ENCODE measurements around the gene RNASET2.
"Not testable (repeated sequence)": the region's sequence is repeated elsewhere in the genome, so short reads cannot be mapped to it uniquely, and the experiment has no call there.

The RNASET2 gene

DNA sequence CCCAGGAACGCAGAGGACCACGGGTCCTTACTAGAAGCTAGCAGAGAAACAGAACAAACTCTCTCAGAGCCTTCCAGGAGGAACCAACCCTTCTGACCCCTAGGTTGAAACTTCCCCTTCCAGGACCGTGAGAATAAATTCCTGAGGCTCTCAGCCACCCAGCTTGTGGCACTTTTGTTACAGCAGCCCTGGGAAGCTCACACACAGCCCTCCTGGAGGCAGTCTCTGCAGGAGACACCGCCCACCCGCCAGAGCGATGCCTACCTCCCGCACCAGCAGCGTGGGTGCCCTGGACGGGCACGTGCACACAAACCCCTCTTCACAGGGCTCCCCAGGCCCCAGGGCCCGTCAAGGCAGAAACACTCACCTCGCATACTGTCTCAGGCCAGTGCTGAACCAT is 4.2 kb downstream of the RNASET2 start:
- TF ChIP-seq CTCF (IDR thresholded peaks at IDR 0.05; ENCODE audit: low read depth, low read length), result no peak
- H3K27ac ChIP-seq, result no peak overlapping the region
- no peak for DNase-seq
- no peaks in the 10 kb centered on the region for H3K36me3 ChIP-seq
- H3K27me3 ChIP-seq (ENCODE audit: insufficient read depth, low read depth, severe bottlenecking), result no peaks in the 10 kb centered on the region
- no peaks in the 10 kb centered on the region for H3K9me3 ChIP-seq (ENCODE audit: severe bottlenecking)
- H3K4me3 ChIP-seq (ENCODE audit: low read depth, low read length), result no peak overlapping the region

DNA sequence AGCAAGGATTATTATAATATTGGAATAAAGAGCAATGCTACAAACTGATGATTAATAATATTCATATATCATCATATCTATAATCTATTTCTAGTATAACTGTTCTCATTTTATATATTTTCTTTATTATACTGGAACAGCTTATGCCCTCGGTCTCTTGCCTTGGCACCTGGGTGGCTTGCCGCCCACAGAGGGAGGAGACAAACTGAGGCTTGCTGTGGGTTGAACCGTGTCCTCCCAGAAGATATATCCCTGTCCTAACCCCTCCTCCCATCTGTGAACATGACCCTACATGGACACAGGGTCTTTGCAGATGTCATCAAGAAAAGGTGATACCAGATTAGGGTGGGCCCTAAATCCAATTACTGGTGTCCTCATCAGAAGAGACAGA is 4.7 kb downstream of the RNASET2 start:
- Histone ChIP-seq H3K27me3 (ENCODE audit: insufficient read depth, low read depth, severe bottlenecking) (no peaks in the 10 kb centered on the region), H3K36me3 (no peaks in the 10 kb centered on the region), H3K9me3 (ENCODE audit: severe bottlenecking) (no peaks in the 10 kb centered on the region)

GRCh38 chr6:166950892-166951669 is 5.3 kb downstream of the RNASET2 start:
- H3K4me3 ChIP-seq (ENCODE audit: low read depth, low read length); H3K27ac ChIP-seq; H3K27me3 ChIP-seq (ENCODE audit: insufficient read depth, low read depth, severe bottlenecking); H3K9me3 ChIP-seq (ENCODE audit: severe bottlenecking); H3K36me3 ChIP-seq: not testable (repeated sequence)
- TF ChIP-seq CTCF (IDR thresholded peaks at IDR 0.05; ENCODE audit: low read depth, low read length), result peak; percentile 76
- peak; percentile 88 for DNase-seq

More for the DNA sequence above, 4.7 kb downstream of the RNASET2 start:
- Histone ChIP-seq H3K27ac (no peak overlapping the region), H3K4me3 (ENCODE audit: low read depth, low read length) (no peak overlapping the region)
- no peak for DNase-seq
- no peak for TF ChIP-seq CTCF (IDR thresholded peaks at IDR 0.05; ENCODE audit: low read depth, low read length)

- H3K27me3 ChIP-seq (ENCODE audit: insufficient read depth, low read depth, severe bottlenecking), result no peaks in the 10 kb centered on the region
- no peak for TF ChIP-seq CTCF (IDR thresholded peaks at IDR 0.05; ENCODE audit: low read depth, low read length)
- no peaks in the 10 kb centered on the region for H3K36me3 ChIP-seq
- no peak for DNase-seq
- H3K27ac ChIP-seq, result no peak overlapping the region
- no peak overlapping the region for H3K4me3 ChIP-seq (ENCODE audit: low read depth, low read length)
- no peaks in the 10 kb centered on the region for H3K9me3 ChIP-seq (ENCODE audit: severe bottlenecking)
Observed at GRCh38 chr6:166950443-166950821, 5.9 kb downstream of the RNASET2 start.

DNA sequence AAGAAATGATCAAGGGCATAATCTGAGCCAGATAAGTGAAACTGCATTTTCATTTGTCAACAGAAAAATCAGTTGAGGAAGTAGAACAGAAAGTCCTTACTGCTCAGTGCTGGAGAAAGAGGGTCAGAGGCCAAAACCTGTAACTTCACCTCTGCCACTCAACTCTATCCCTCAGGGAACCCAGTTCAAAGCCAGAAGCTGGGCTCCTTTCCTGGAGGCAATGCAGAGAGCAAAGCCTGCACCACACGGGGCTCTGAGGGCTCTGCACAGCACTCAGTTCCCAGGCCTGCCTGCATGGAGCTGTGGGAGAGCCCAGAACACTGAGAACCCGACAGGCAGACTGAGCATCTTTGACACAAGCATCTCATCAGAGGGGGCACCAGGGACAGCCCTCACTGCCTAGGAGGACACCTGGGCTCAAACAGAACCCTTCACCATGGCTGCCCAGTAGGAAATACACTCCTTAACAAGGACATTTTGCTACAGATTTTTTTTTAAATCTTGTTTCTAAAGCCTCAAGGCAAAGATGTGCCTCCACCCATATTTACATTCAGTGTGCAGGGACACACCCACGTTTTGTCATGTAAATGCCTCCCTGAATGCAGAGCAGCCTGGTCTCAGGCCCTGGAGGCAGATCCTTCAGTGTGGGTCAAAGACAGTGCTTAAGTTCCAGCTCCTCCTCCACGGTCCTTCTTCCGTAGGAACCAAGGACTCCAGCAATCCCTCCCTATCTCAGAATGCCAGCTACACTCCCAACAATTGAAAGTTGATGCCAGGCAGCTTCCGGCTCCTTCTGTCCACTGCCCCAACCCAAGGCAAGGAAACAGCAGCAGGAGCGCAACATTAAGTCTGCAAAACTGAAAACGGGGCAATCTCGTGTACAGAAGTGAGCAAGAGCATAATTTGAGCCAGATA is 6.6 kb downstream of the RNASET2 start:
- no peak overlapping the region for H3K4me3 ChIP-seq (ENCODE audit: low read depth, low read length)
- TF ChIP-seq CTCF (IDR thresholded peaks at IDR 0.05; ENCODE audit: low read depth, low read length), result no peak
- no peaks in the 10 kb centered on the region for H3K36me3 ChIP-seq
- no peak for DNase-seq
- no peak overlapping the region for H3K27ac ChIP-seq
- no peaks in the 10 kb centered on the region for H3K9me3 ChIP-seq (ENCODE audit: severe bottlenecking)
- no peaks in the 10 kb centered on the region for H3K27me3 ChIP-seq (ENCODE audit: insufficient read depth, low read depth, severe bottlenecking)

DNA sequence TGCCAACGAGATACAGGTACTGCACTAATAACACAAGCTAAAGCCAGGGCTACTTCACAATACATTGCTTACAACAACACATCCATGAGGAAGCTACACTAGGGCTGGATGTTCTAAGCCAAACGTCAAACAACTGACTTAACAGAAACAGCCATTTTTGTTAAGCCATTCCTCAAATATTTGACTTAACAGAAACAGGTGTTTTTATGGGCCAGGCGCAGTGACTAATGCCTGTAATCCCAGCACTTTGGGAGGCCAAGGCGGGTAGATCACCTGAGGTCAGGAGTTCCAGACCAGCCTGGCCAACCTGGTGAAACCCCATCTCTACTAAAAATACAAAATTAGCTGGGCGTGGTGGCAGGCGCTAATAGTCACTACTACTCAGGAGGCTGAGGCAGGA is 7.6 kb downstream of the RNASET2 start:
- H3K27ac ChIP-seq; H3K36me3 ChIP-seq; H3K27me3 ChIP-seq (ENCODE audit: insufficient read depth, low read depth, severe bottlenecking); H3K9me3 ChIP-seq (ENCODE audit: severe bottlenecking); H3K4me3 ChIP-seq (ENCODE audit: low read depth, low read length); DNase-seq: not testable (repeated sequence)

Data from WERI-Rb-1 (cell line).